H1 (cell line): ENCODE measurements around the gene CRACDL. TPM values are rescaled to one million over a fixed set of nuclear protein-coding genes. Genes with fewer than 3 reads are reported as not detected.

Source experiments
- CTCF ChIA-PET: fragments of 300-600 bp; sonication (Branson Sonifier 250); formaldehyde crosslinking; loops from one replicate; lab custom pipeline; 2021; ENCODE audit not compliant: partially characterized antibody; lab: Charles Lee
- POLR2A ChIA-PET: fragments of 300-600 bp; sonication (Branson Sonifier 250); formaldehyde crosslinking; loops from one replicate; lab custom pipeline; 2021; ENCODE audit warnings: inconsistent platforms; ENCODE audit not compliant: partially characterized antibody; lab: Charles Lee
- DNase-seq, 2 experiments: peaks; one replicate each; pipeline versions ENCODE4 v3.0.0 to v3.0.0-alpha.2; 2010 to 2022; ENCODE audit warnings: low spot score in 2 of 2, low read depth in 1 of 2, mixed read lengths in 1 of 2
- FAIRE-seq: peaks from 2 replicates; lab custom pipeline; 2011; peaks lifted over from hg19 to GRCh38; lab: Jason Lieb, UNC
- H2AFZ ChIP-seq: 2 replicates; pipeline ENCODE4 v1.8.1; 2012; ENCODE audit warnings: low read length, inconsistent platforms
- H2AK5ac ChIP-seq: 2 replicates; pipeline ENCODE4 v1.6.1; 2013; ENCODE audit warnings: low read depth, low read length
- H2BK120ac ChIP-seq: replicated peaks from 2 replicates; pipeline ENCODE3; 2013; ENCODE audit warnings: low read depth, low read length, inconsistent platforms
- H2BK12ac ChIP-seq: 2 replicates; pipeline ENCODE4 v1.6.1; 2013; ENCODE audit warnings: low read depth, low read length
- H2BK15ac ChIP-seq: 2 replicates; pipeline ENCODE4 v1.6.1; 2013; ENCODE audit warnings: low read length
- H2BK20ac ChIP-seq: 2 replicates; pipeline ENCODE4 v1.6.1; 2013; ENCODE audit warnings: low read length
- H2BK5ac ChIP-seq: 2 replicates; pipeline ENCODE4 v1.6.1; 2013; ENCODE audit warnings: low read depth, low read length
- H3K14ac ChIP-seq: 2 replicates; pipeline ENCODE4 v1.6.1; 2013; ENCODE audit warnings: inconsistent platforms; ENCODE audit not compliant: insufficient read length
- H3K18ac ChIP-seq: 2 replicates; pipeline ENCODE4 v1.6.1; 2013; ENCODE audit warnings: low read length; ENCODE audit errors: extremely low read depth
- H3K23ac ChIP-seq: 2 replicates; pipeline ENCODE4 v1.6.1; 2013; ENCODE audit warnings: inconsistent platforms; ENCODE audit not compliant: insufficient read length
- H3K23me2 ChIP-seq: 2 replicates; pipeline ENCODE4 v1.6.1; 2013; ENCODE audit warnings: low read depth, low read length
- H3K27ac ChIP-seq: 2 replicates; pipeline ENCODE4 v1.6.1; 2011; ENCODE audit warnings: low read depth, low read length, inconsistent platforms
- H3K27me3 ChIP-seq, 4 experiments: replicated peaks in 1 of 4; 1 replicate in 1 of 4; 2 replicates in 3 of 4; pipeline versions ENCODE4 v1.6.1 to v1.8.1; 2011 to 2013; ENCODE audit warnings: low read length in 3 of 4, mild to moderate bottlenecking in 3 of 4, inconsistent platforms in 2 of 4, mixed read lengths in 2 of 4, moderate library complexity in 1 of 4; ENCODE audit not compliant: control insufficient read depth in 3 of 4, insufficient read depth in 3 of 4; ENCODE audit errors: extremely low read depth in 1 of 4
- H3K36me3 ChIP-seq, 4 experiments: 2 replicates each; pipeline versions ENCODE4 v1.6.1 to v1.8.1; 2011 to 2013; ENCODE audit warnings: mild to moderate bottlenecking in 4 of 4, low read length in 3 of 4, moderate library complexity in 2 of 4, control low read depth in 1 of 4, inconsistent platforms in 1 of 4; ENCODE audit not compliant: insufficient read depth in 4 of 4, control insufficient read depth in 2 of 4
- H3K4ac ChIP-seq: replicated peaks from 2 replicates; pipeline ENCODE3; 2013; ENCODE audit warnings: low read length, low read depth, mixed read lengths, inconsistent platforms; ENCODE audit not compliant: insufficient read length
- H3K4me1 ChIP-seq, 4 experiments: replicated peaks in 1 of 4; 1 replicate in 1 of 4; 2 replicates in 3 of 4; pipeline versions ENCODE4 v1.6.1 to v1.8.1; 2011 to 2013; ENCODE audit warnings: low read length in 3 of 4, inconsistent platforms in 2 of 4, mixed read lengths in 1 of 4; ENCODE audit not compliant: insufficient read depth in 4 of 4, control insufficient read depth in 3 of 4
- H3K4me2 ChIP-seq, 2 experiments: 2 replicates each; pipeline versions ENCODE4 v1.6.1 to v1.8.1; 2011 to 2013; ENCODE audit warnings: low read depth in 2 of 2, low read length in 2 of 2, control low read depth in 1 of 2, inconsistent platforms in 1 of 2, mild to moderate bottlenecking in 1 of 2; ENCODE audit not compliant: insufficient read depth in 1 of 2
- H3K4me3 ChIP-seq, 4 experiments: fragments of 200-600, 300-600 bp in 1 of 4; sonication (generic), shearing (Covaris generic), sonication (Bioruptor Twin) in 1 of 4; 2 replicates each; pipeline versions ENCODE4 v1.5.1 to v1.8.1; 2011 to 2016; ENCODE audit warnings: low read length in 4 of 4, low read depth in 3 of 4, control low read depth in 2 of 4, inconsistent platforms in 2 of 4, mild to moderate bottlenecking in 2 of 4, mixed read lengths in 1 of 4, moderate library complexity in 1 of 4; ENCODE audit not compliant: insufficient read depth in 2 of 4; ENCODE audit errors: extremely low read depth in 1 of 4
- H3K56ac ChIP-seq: replicated peaks from 2 replicates; pipeline ENCODE3; 2013; ENCODE audit warnings: low read depth, mild to moderate bottlenecking, mixed read lengths, low read length, inconsistent platforms; ENCODE audit not compliant: insufficient read length
- H3K79me1 ChIP-seq: 2 replicates; pipeline ENCODE4 v1.6.1; 2013; ENCODE audit warnings: low read depth, low read length, control low read depth
- H3K79me2 ChIP-seq, 2 experiments: 2 replicates each; pipeline versions ENCODE4 v1.6.1 to v1.8.1; 2012 to 2013; ENCODE audit warnings: low read length in 2 of 2, mild to moderate bottlenecking in 2 of 2, inconsistent platforms in 1 of 2; ENCODE audit not compliant: insufficient read depth in 2 of 2, control insufficient read depth in 1 of 2
- H3K9ac ChIP-seq, 4 experiments: replicated peaks in 1 of 4; 1 replicate in 1 of 4; 2 replicates in 3 of 4; pipeline versions ENCODE4 v1.6.1 to v1.8.1; 2011 to 2013; ENCODE audit warnings: low read depth in 3 of 4, low read length in 3 of 4, control low read depth in 2 of 4, mild to moderate bottlenecking in 2 of 4, moderate library complexity in 2 of 4, inconsistent platforms in 1 of 4; ENCODE audit errors: extremely low read depth in 1 of 4
- H3K9me3 ChIP-seq, 2 experiments: 2 replicates each; pipeline versions ENCODE4 v1.6.1 to v1.8.1; 2012 to 2013; ENCODE audit warnings: mild to moderate bottlenecking in 2 of 2, moderate library complexity in 2 of 2, control low read depth in 1 of 2, inconsistent platforms in 1 of 2, low read depth in 1 of 2, low read length in 1 of 2, mixed read lengths in 1 of 2; ENCODE audit not compliant: insufficient read depth in 2 of 2
- H4K20me1 ChIP-seq, 2 experiments: replicated peaks in 1 of 2; 2 replicates each; pipeline versions ENCODE3 to v1.8.1; 2011 to 2013; ENCODE audit warnings: inconsistent platforms in 2 of 2, low read length in 2 of 2, mild to moderate bottlenecking in 1 of 2; ENCODE audit not compliant: insufficient read depth in 2 of 2, control insufficient read depth in 1 of 2
- H4K5ac ChIP-seq: 2 replicates; pipeline ENCODE4 v1.6.1; 2013; ENCODE audit warnings: low read length, low read depth, mixed read lengths, inconsistent platforms; ENCODE audit not compliant: insufficient read length
- H4K8ac ChIP-seq: 2 replicates; pipeline ENCODE4 v1.8.0; 2013; ENCODE audit warnings: mild to moderate bottlenecking, moderate library complexity, low read length, inconsistent platforms; ENCODE audit not compliant: insufficient read depth; ENCODE audit errors: extremely low read depth
- H4K91ac ChIP-seq: replicated peaks from 2 replicates; pipeline ENCODE3; 2013; ENCODE audit warnings: low read length, mixed read lengths, inconsistent platforms; ENCODE audit not compliant: insufficient read length
- BACH1 ChIP-seq: IDR thresholded peaks from 2 replicates; pipeline ENCODE4 v1.6.1; 2012; ENCODE audit warnings: low read length, improper control_type of control experiment
- CBX8 ChIP-seq: fragments of 300-800, 300-1000 bp; sonication (generic); IDR thresholded peaks from 2 replicates; pipeline ENCODE4 v1.7.1; 2016; ENCODE audit warnings: low read depth, low read length, borderline replicate concordance
- CEBPB ChIP-seq: IDR thresholded peaks from 2 replicates; pipeline ENCODE4 v1.6.1; 2012; ENCODE audit warnings: low read depth, low read length
- CTBP2 ChIP-seq: IDR thresholded peaks from 2 replicates; pipeline ENCODE4 v1.7.0; 2011; ENCODE audit warnings: borderline replicate concordance, mild to moderate bottlenecking, moderate library complexity, mixed read lengths, low read length; ENCODE audit not compliant: insufficient read depth, insufficient read length
- EGR1 ChIP-seq: IDR thresholded peaks from 2 replicates; pipeline ENCODE4 v1.6.1; 2011; ENCODE audit warnings: low read depth, low read length, borderline replicate concordance
- HDAC6 ChIP-seq: IDR thresholded peaks from one replicate; pipeline ENCODE4 v1.7.1; 2012; ENCODE audit warnings: low read depth, mild to moderate bottlenecking, inconsistent platforms, low read length, moderate library complexity
- JUN ChIP-seq: IDR thresholded peaks from 2 replicates; pipeline ENCODE4 v1.6.1; 2011; ENCODE audit warnings: low read depth, mild to moderate bottlenecking, improper control_type of control experiment, low read length
- JUND ChIP-seq: IDR thresholded peaks from 2 replicates; pipeline ENCODE4 v1.6.1; 2011; ENCODE audit warnings: mild to moderate bottlenecking, improper control_type of control experiment, low read length
- MAFK ChIP-seq: IDR thresholded peaks from 2 replicates; pipeline ENCODE4 v1.6.1; 2012; ENCODE audit warnings: low read depth, mild to moderate bottlenecking, improper control_type of control experiment, low read length
- NANOG ChIP-seq: IDR thresholded peaks from 2 replicates; pipeline ENCODE4 v1.6.1; 2011; ENCODE audit warnings: low read length, low read depth, mild to moderate bottlenecking, inconsistent platforms; ENCODE audit not compliant: insufficient read depth, poor library complexity, severe bottlenecking
- NRF1 ChIP-seq: IDR thresholded peaks from 2 replicates; pipeline ENCODE4 v1.6.1; 2011; ENCODE audit warnings: mild to moderate bottlenecking, low read depth, low read length, improper control_type of control experiment
- POLR2A ChIP-seq, 2 experiments: IDR thresholded peaks; 1 replicate in 1 of 2; 2 replicates in 1 of 2; pipeline ENCODE4 v1.6.1; 2011; ENCODE audit warnings: low read depth in 2 of 2, low read length in 2 of 2, mild to moderate bottlenecking in 2 of 2; ENCODE audit errors: control extremely low read depth in 1 of 2
- SIN3A ChIP-seq, 2 experiments: IDR thresholded peaks in 1 of 2; conservative IDR thresholded peaks in 1 of 2; 2 replicates each; pipeline ENCODE4 v1.6.1; 2011 to 2012; ENCODE audit warnings: low read length in 2 of 2, improper control_type of control experiment in 1 of 2, low read depth in 1 of 2, mild to moderate bottlenecking in 1 of 2
- SIRT6 ChIP-seq: IDR thresholded peaks from one replicate; pipeline ENCODE4 v1.7.1; 2012; ENCODE audit warnings: low read length, inconsistent platforms
- TAF1 ChIP-seq: IDR thresholded peaks from 2 replicates; pipeline ENCODE4 v1.6.1; 2011; ENCODE audit warnings: mild to moderate bottlenecking, low read depth, low read length
- TEAD4 ChIP-seq: IDR thresholded peaks from 2 replicates; pipeline ENCODE4 v1.6.1; 2012; ENCODE audit warnings: low read depth, low read length, inconsistent platforms, mixed read lengths
- WGBS, 2 experiments: shearing (Covaris generic) in 1 of 2; methylation state at CpG; one replicate each; pipeline versions ENCODE4 v1.1.6 to v1.1.7; 2013 to 2015; ENCODE audit warnings: low lambda C conversion rate in 2 of 2, mixed read lengths in 2 of 2, inconsistent platforms in 1 of 2, low coverage in 1 of 2, missing lambda C conversion rate in 1 of 2; ENCODE audit not compliant: insufficient replicate concordance in 2 of 2, insufficient coverage in 1 of 2, insufficient read length in 1 of 2; ENCODE audit errors: extremely low coverage in 1 of 2, missing lambda C conversion rate in 1 of 2; 5-methylcytosine and 5-hydroxymethylcytosine counted together
- polyA plus RNA-seq, 7 experiments: library from polyadenylated mRNA; depleted of rRNA in 3 of 7; stranded (reverse) in 5 of 7; unstranded in 2 of 7; fragments of >200 nt in 5 of 7; fragments of 200-250 nt in 2 of 7; gene quantifications; 1 replicate in 5 of 7; 2 replicates in 1 of 7; 4 replicates in 1 of 7; pipeline versions ENCODE4 v1.2.1 to v1.2.3, GENCODE V29; 2011 to 2013; ENCODE audit warnings: missing spikeins in 2 of 7, mixed read lengths in 2 of 7
- total RNA-seq: library from RNA; stranded (reverse); fragmentation: NEBNext Ultra II Directional; extraction: Animal tissue kit (Norgen Biotek cat#: 25700); gene quantifications from 2 replicates; pipeline ENCODE4 v1.2.1, GENCODE V29; 2021

CRACDL gene
- total and polyA plus RNA-seq, 2 of the 8 experiments (the other 6 are each of a cell fraction or from before 2014, with no cell fraction given) = 0.07 to 0.38 TPM

GRCh38 chr2:98847853-98848252 is 88.2 kb downstream of the CRACDL start:
- 88% methylated on average over 5 of the region's 5 CpGs; no CpG with 5 or more reads in 1 of the 2 experiments for WGBS, 2 experiments
- H3K4me1 ChIP-seq = no peaks in the 10 kb centered on the region
- no peak overlapping the region for H3K4me2 ChIP-seq
- H3K23me2 ChIP-seq = no peaks in the 10 kb centered on the region
- H3K27me3 ChIP-seq = no peaks in the 10 kb centered on the region
- no peaks in the 10 kb centered on the region for H3K36me3 ChIP-seq
- no peak overlapping the region for H3K56ac ChIP-seq
- DNase-seq (no peak), FAIRE-seq (no peak)
- H3K79me2 ChIP-seq = no peaks in the 10 kb centered on the region
- no peak overlapping the region for H4K5ac ChIP-seq
- H2BK12ac ChIP-seq = no peak overlapping the region
- H3K9ac ChIP-seq = no peak overlapping the region
- no peak overlapping the region for H2BK20ac ChIP-seq
- no peak overlapping the region for H3K14ac ChIP-seq
- H3K9me3 ChIP-seq = no peaks in the 10 kb centered on the region
- no peak overlapping the region for H3K23ac ChIP-seq
- H3K4me3 ChIP-seq = no peak overlapping the region
- no peak overlapping the region for H3K18ac ChIP-seq
- POLR2A ChIA-PET = no interaction called here
- no peak overlapping the region for H2BK120ac ChIP-seq
- no peak overlapping the region for H2AK5ac ChIP-seq
- no peak overlapping the region for H2BK15ac ChIP-seq
- no peak overlapping the region for H2AFZ ChIP-seq
- no peaks in the 10 kb centered on the region for H4K20me1 ChIP-seq
- H4K91ac ChIP-seq = no peak overlapping the region
- H3K79me1 ChIP-seq = no peaks in the 10 kb centered on the region
- no peak overlapping the region for H4K8ac ChIP-seq
- no peak overlapping the region for H3K4ac ChIP-seq
- H3K27ac ChIP-seq = no peak overlapping the region
- CTCF ChIA-PET = interaction anchor here (1.5 to 1.7 kb wide), 2 partner anchors 199 to 218 kb away, joined by 5 read pairs; no protein-coding TSS in a partner anchor
- no peak overlapping the region for H2BK5ac ChIP-seq
- no peak for TF ChIP-seq EGR1
- TF ChIP-seq BACH1 = no peak
- no peak for TF ChIP-seq JUN
- TF ChIP-seq TEAD4 = no peak
- no peak for TF ChIP-seq NRF1
- no peak for TF ChIP-seq CTBP2
- TF ChIP-seq NANOG = no peak
- no peak for TF ChIP-seq TAF1
- TF ChIP-seq JUND = no peak
- TF ChIP-seq SIRT6 = no peak
- TF ChIP-seq HDAC6 = no peak
- TF ChIP-seq SIN3A (conservative IDR thresholded peaks at IDR 0.05 in 1 of 2, IDR thresholded peaks at IDR 0.05 in 1 of 2; ENCODE audit: low read depth in 1 of 2, low read length in 2 of 2) = no peak
- TF ChIP-seq MAFK = no peak
- no peak for TF ChIP-seq POLR2A (IDR thresholded peaks at IDR 0.05; ENCODE audit: control extremely low read depth in 1 of 2, low read depth in 2 of 2, low read length in 2 of 2)
- no peak for TF ChIP-seq CEBPB
- no peak for TF ChIP-seq CBX8
